Thoracic aorta (tissue), 2 donors: Measurements from ENCODE around the gene PLEK. TPM values are rescaled to one million over a fixed set of nuclear protein-coding genes. Genes with fewer than 3 reads are reported as not detected.

Source experiments
- ATAC-seq: fragments of 150-250 bp; one replicate; pipeline ENCODE4 v1.8.0; 2017; ENCODE audit warnings: low read depth; ENCODE audit not compliant: insufficient number of reproducible peaks, low FRiP score
- DNase-seq: peaks from one replicate; pipeline ENCODE4 v3.0.0-alpha.2; 2020; ENCODE audit warnings: low spot score
- H3K27ac ChIP-seq, 2 donors: fragments of 200-600 bp; sonication (generic); 1 replicate in 1 of 2; 2 replicates in 1 of 2; pipeline ENCODE4 v1.5.1; 2016; ENCODE audit warnings: mild to moderate bottlenecking in 2 of 2, moderate library complexity in 2 of 2
- H3K27me3 ChIP-seq: fragments of 200-600 bp; sonication (generic); replicated peaks from 2 replicates; pipeline ENCODE4 v1.6.0; 2016; ENCODE audit warnings: mild to moderate bottlenecking; ENCODE audit not compliant: insufficient read depth
- H3K36me3 ChIP-seq: fragments of 200-600 bp; sonication (generic); one replicate; pipeline ENCODE4 v1.5.1; 2016
- H3K4me1 ChIP-seq, 2 donors: fragments of 200-600 bp; sonication (generic); 1 replicate in 1 of 2; 2 replicates in 1 of 2; pipeline versions ENCODE4 v1.5.1 to v1.6.0; 2016; ENCODE audit warnings: low read depth in 2 of 2, mild to moderate bottlenecking in 1 of 2; ENCODE audit not compliant: control insufficient read depth in 1 of 2
- H3K4me3 ChIP-seq: fragments of 200-600 bp; sonication (generic); 2 replicates; pipeline ENCODE4 v1.5.1; 2016; ENCODE audit warnings: mild to moderate bottlenecking
- H3K9me3 ChIP-seq: fragments of 200-600 bp; sonication (generic); 2 replicates; pipeline ENCODE4 v1.5.1; 2016
- total RNA-seq, 2 donors: library from RNA; depleted of rRNA; stranded (reverse); fragments of >200 nt; gene quantifications; one replicate each; pipeline versions ENCODE4 v1.1.0 to v1.2.3, GENCODE V29; 2016
- TF ChIP-seq, protein P1 (sequence below): fragments of 200-600 bp; sonication (generic); IDR thresholded peaks from one replicate; pipeline ENCODE4 v1.5.1; 2019; ENCODE audit warnings: antibody characterized with exemption

The PLEK gene
- total RNA-seq, 2 donors from 2014 or later, result 16.2 to 20.7 TPM

DNA sequence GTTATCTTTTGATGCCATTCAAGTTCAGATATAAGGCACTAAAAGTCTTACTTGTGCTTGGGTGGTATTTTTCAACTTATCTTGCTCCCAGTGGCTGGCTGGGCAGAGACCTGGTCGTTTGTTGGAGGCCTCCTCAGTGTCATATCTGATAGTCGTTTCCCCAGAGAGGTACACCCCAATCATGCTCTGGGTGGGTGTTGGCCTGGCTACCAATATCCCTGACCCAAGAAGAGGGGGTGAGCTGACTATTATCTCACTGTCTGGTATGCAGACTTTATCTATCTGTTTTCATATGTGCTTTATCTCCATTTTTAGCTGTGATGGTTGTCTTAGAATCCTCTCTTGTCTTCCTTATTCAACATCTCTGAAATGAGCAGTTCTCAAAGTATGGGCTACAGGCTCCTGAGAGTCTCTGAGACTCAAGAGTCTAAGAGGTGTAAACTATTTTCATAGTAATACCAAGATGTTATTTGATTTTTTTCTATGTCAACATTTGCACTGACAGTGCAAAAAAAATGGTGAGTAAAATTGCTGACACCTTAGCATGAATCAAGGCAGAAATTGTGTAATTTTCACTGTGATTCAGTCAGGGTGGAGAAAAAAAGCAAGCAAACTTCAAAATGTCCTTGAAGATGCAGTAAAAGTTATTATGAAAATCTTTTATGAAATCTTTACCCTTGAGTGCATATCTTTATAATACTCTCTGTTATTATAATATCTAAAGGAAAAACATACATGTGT, 12.3 kb upstream of the PLEK start:
- TF ChIP-seq, protein P1, sequence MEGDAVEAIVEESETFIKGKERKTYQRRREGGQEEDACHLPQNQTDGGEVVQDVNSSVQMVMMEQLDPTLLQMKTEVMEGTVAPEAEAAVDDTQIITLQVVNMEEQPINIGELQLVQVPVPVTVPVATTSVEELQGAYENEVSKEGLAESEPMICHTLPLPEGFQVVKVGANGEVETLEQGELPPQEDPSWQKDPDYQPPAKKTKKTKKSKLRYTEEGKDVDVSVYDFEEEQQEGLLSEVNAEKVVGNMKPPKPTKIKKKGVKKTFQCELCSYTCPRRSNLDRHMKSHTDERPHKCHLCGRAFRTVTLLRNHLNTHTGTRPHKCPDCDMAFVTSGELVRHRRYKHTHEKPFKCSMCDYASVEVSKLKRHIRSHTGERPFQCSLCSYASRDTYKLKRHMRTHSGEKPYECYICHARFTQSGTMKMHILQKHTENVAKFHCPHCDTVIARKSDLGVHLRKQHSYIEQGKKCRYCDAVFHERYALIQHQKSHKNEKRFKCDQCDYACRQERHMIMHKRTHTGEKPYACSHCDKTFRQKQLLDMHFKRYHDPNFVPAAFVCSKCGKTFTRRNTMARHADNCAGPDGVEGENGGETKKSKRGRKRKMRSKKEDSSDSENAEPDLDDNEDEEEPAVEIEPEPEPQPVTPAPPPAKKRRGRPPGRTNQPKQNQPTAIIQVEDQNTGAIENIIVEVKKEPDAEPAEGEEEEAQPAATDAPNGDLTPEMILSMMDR, result no peak
- Histone ChIP-seq H3K4me3 (no peak overlapping the region), H3K27me3 (no peaks in the 10 kb centered on the region), H3K4me1 (no peaks in the 10 kb centered on the region), H3K27ac (no peak overlapping the region), H3K9me3 (no peaks in the 10 kb centered on the region), H3K36me3 (no peaks in the 10 kb centered on the region)
- ATAC-seq, result no peak
- DNase-seq, result no peak

DNA sequence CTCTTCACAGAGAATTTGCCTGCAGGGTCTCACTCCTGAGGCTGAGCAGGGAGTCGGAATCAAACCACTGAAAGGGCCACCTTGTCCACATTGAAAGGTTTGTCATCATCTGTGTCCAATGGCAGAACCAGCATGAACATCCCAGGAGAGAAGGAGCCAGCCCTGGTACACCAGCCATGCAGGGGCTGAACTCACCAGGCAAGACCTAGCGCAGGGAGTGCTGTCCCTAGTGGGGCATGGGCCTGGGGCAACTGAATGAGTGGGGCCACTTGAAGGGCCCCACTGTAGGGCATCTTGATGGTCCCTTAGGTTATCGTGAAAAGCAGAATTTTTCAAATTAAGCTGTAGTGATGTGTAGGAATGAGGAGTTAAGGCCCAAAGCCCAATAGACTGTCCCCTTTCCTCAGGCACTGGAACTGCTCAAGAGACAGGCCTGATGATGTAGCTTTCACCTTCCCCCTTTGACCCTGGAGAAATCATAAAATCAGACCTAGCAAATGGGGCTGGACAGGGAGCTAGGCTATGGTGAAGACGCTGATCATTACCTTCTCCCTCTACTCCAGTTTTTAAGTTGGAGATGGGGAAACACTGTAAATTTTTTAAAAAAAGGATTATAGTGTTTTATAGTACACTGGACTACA, 8.4 kb upstream of the PLEK start:
- no peaks in the 10 kb centered on the region for H3K9me3 ChIP-seq
- no peak overlapping the region for H3K4me3 ChIP-seq
- H3K36me3 ChIP-seq, result no peaks in the 10 kb centered on the region
- DNase-seq (no peak), ATAC-seq (no peak)
- H3K27me3 ChIP-seq, result no peaks in the 10 kb centered on the region
- no peak overlapping the region for H3K27ac ChIP-seq
- H3K4me1 ChIP-seq, result no peaks in the 10 kb centered on the region
- TF ChIP-seq, protein P1, result no peak

DNA sequence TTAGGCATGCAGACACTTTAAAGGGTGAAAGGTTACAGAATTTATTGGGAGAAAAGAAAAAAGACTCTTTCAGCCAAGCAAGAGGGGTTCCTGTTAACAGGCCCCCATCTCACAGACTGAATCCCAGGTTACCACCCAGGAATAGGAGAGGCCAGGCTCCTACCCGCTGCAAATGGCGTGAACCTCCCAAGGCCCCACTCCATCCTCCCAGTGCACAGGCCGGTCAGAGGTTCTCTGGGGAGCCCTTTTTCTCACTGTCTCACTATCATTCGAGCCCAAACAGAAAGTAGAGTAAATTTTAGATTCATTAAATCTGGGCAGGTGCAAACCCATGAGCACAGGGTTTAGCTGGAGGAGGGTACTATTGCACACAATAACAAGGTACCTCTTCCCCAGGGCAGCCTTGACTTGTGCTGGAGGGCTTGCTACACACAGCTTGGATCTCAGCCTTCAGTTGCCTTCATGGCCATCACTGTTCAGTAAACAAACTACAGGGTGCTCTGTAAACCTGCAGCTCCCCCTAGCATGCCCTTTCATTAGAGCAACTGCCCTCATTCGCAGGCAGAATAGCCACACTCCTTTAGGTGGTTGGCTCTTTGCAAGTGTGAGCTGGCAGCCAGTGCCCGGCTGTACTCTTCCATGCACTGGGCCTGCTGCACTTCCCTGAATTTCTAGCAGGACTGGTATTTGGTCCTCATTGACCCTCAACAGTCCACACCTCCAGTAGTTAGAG, 7.3 kb upstream of the PLEK start:
- no peak for DNase-seq
- Histone ChIP-seq H3K9me3 (no peaks in the 10 kb centered on the region), H3K4me3 (no peak overlapping the region), H3K4me1 (no peaks in the 10 kb centered on the region), H3K36me3 (no peaks in the 10 kb centered on the region), H3K27ac (no peak overlapping the region), H3K27me3 (no peaks in the 10 kb centered on the region)
- TF ChIP-seq, protein P1, result no peak
- no peak for ATAC-seq

DNA sequence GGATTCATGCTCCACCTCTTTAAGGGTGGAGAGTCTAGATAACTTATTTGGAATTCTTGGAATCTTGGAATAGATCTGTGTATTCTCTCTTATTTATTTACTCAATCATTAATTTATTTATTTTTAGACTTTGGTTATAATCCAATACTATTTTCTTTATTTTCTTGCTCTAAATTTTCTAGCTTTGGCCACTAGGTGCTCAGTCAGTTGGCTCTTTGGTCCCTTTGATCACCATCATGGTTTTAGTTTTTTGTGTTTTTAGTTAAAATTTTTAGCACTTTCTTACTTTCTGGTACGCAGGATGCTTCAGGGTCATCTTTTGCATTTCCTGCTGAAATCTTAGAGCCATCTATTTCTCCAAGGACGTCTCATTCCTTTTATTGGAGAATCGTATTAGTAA, 5.2 kb upstream of the PLEK start:
- ATAC-seq, result no peak
- no peaks in the 10 kb centered on the region for H3K27me3 ChIP-seq

More for the DNA sequence above, 5.2 kb upstream of the PLEK start:
- H3K4me1 ChIP-seq, result peaks cover 0 to 3% of the 10 kb centered on the region in 2 donors
- H3K27ac ChIP-seq, result no peak overlapping the region
- TF ChIP-seq, protein P1, result no peak
- H3K4me3 ChIP-seq, result no peak overlapping the region
- DNase-seq, result no peak
- no peaks in the 10 kb centered on the region for H3K9me3 ChIP-seq
- H3K36me3 ChIP-seq, result no peaks in the 10 kb centered on the region
